ENCODE measurements around the gene IPO4. TPM values are rescaled to one million over a fixed set of nuclear protein-coding genes. Genes with fewer than 3 reads are reported as not detected.
A peak's percentile ranks its signal among the peaks of the same experiment; 100 is the strongest.

Gene IPO4
- total and polyA plus RNA-seq, 2 experiments from 2014 or later = 34.2 to 105 TPM

DNA sequence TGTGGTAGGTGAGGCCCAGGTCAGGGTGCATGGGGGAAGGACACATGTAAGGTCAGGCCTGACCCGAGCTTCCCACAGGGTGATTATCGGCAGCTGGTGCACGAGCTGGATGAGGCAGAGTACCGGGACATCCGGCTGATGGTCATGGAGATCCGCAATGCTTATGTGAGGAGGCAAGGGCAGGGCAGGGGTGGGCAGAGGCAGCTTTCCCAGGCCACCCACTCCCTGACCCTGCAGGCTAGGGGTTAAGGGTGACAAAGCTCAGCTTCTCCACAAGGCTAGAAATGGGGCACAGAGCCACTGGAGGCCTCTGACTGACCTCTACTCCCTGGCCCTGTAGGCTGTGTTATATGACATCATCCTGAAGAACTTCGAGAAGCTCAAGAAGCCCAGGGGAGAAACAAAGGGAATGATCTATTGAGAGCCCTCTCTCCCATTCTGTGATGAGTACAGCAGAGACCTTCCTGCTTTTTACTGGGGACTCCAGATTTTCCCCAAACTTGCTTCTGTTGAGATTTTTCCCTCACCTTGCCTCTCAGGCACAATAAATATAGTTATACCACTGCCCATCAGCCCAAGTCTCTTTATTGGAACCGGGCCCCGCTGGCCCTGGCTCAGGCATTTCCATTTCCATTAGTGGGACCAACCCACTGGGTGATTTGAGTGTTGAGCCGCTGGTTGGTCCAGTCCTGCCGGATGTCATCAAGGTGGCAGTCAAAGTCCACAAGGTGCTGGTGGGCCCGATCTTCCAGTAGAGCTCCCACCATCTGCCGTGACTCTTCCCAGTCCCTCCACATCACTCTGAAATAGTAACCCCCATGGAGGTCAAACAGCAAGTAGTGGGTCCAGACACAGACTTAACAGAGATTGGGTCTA is 50.0 kb downstream of the IPO4 start:
- no peak overlapping the region for H3K27ac Mint-ChIP-seq
- peak overlapping the region; percentile 99 for H3K4me3 Mint-ChIP-seq

More for the DNA sequence above, 50.0 kb downstream of the IPO4 start:
- peaks cover 25% of the 10 kb centered on the region for H3K4me1 ChIP-seq (ENCODE audit: insufficient read depth)
- H3K27ac ChIP-seq (ENCODE audit: low read depth) = no peak overlapping the region
- peaks cover 39% of the 10 kb centered on the region for H3F3A ChIP-seq (replicated peaks; ENCODE audit: low read depth)
- H2AFZ ChIP-seq = no peak overlapping the region
- peaks cover 20% of the 10 kb centered on the region for H3K79me2 ChIP-seq (replicated peaks; ENCODE audit: insufficient read depth)
- H4K20me1 ChIP-seq (replicated peaks; ENCODE audit: insufficient read depth) = peaks cover 9% of the 10 kb centered on the region
- TF ChIP-seq EZH2 (IDR thresholded peaks at IDR 0.05; ENCODE audit: low read depth, unreplicated experiment) = no peak
- no peak for TF ChIP-seq CTCF (conservative IDR thresholded peaks at IDR 0.05; ENCODE audit: low read depth in 2 of 2)
- no peak for TF ChIP-seq NANOG (IDR thresholded peaks at IDR 0.05; ENCODE audit: borderline replicate concordance)
- TF ChIP-seq CREB1 (CRISPR knock-in tag; IDR thresholded peaks at IDR 0.05; ENCODE audit: low read depth) = no peak
- TF ChIP-seq POLR2AphosphoS5 (IDR thresholded peaks at IDR 0.05; ENCODE audit: low read depth) = no peak; the same call in 1 of the 2 replicates
- TF ChIP-seq, protein P1, sequence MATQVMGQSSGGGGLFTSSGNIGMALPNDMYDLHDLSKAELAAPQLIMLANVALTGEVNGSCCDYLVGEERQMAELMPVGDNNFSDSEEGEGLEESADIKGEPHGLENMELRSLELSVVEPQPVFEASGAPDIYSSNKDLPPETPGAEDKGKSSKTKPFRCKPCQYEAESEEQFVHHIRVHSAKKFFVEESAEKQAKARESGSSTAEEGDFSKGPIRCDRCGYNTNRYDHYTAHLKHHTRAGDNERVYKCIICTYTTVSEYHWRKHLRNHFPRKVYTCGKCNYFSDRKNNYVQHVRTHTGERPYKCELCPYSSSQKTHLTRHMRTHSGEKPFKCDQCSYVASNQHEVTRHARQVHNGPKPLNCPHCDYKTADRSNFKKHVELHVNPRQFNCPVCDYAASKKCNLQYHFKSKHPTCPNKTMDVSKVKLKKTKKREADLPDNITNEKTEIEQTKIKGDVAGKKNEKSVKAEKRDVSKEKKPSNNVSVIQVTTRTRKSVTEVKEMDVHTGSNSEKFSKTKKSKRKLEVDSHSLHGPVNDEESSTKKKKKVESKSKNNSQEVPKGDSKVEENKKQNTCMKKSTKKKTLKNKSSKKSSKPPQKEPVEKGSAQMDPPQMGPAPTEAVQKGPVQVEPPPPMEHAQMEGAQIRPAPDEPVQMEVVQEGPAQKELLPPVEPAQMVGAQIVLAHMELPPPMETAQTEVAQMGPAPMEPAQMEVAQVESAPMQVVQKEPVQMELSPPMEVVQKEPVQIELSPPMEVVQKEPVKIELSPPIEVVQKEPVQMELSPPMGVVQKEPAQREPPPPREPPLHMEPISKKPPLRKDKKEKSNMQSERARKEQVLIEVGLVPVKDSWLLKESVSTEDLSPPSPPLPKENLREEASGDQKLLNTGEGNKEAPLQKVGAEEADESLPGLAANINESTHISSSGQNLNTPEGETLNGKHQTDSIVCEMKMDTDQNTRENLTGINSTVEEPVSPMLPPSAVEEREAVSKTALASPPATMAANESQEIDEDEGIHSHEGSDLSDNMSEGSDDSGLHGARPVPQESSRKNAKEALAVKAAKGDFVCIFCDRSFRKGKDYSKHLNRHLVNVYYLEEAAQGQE (IDR thresholded peaks at IDR 0.05; ENCODE audit: unreplicated experiment) = no peak
- TF ChIP-seq EZH2phosphoT487 (IDR thresholded peaks at IDR 0.05; ENCODE audit: unreplicated experiment) = no peak
- TF ChIP-seq STAT1 (IDR thresholded peaks at IDR 0.05; ENCODE audit: unreplicated experiment) = no peak
- no peak for TF ChIP-seq ZNF114 (CRISPR knock-in tag; IDR thresholded peaks at IDR 0.05)
- no peak for TF ChIP-seq ZNF331 (CRISPR knock-in tag; IDR thresholded peaks at IDR 0.05; ENCODE audit: low read depth)
- TF ChIP-seq, protein P2, sequence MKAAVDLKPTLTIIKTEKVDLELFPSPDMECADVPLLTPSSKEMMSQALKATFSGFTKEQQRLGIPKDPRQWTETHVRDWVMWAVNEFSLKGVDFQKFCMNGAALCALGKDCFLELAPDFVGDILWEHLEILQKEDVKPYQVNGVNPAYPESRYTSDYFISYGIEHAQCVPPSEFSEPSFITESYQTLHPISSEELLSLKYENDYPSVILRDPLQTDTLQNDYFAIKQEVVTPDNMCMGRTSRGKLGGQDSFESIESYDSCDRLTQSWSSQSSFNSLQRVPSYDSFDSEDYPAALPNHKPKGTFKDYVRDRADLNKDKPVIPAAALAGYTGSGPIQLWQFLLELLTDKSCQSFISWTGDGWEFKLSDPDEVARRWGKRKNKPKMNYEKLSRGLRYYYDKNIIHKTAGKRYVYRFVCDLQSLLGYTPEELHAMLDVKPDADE (IDR thresholded peaks at IDR 0.05) = no peak
- peaks cover 38% of the 10 kb centered on the region for H3K4me1 Mint-ChIP-seq
- H3K36me3 Mint-ChIP-seq (ENCODE audit: low read depth) = peaks cover 43% of the 10 kb centered on the region
- DNase-seq (ENCODE audit: low spot score) (no peak), ATAC-seq (no peak)
- peaks cover 14% of the 10 kb centered on the region; the same call in 1 of the 2 replicates for H3K36me3 ChIP-seq (ENCODE audit: insufficient read depth)
- H3K27me3 Mint-ChIP-seq (ENCODE audit: insufficient read depth, low read depth, poor library complexity) = peaks cover 25% of the 10 kb centered on the region
- H3K9me3 Mint-ChIP-seq = no peaks in the 10 kb centered on the region
- H3K4me3 ChIP-seq = 0 out of 2 replicates have a peak overlapping the region, but pooled peaks have one; percentile 99
- no peaks in the 10 kb centered on the region for H3K9me2 ChIP-seq (ENCODE audit: insufficient read depth)
- H3K4me2 ChIP-seq = no peak overlapping the region
- no peaks in the 10 kb centered on the region for H3K27me3 ChIP-seq (ENCODE audit: insufficient read depth)
